H1 (cell line): ENCODE data around the gene MYO7B. TPM values are rescaled to one million over a fixed set of nuclear protein-coding genes. Genes with fewer than 3 reads are reported as not detected.

Experiments
- CTCF ChIA-PET: fragments of 300-600 bp; sonication (Branson Sonifier 250); formaldehyde crosslinking; loops from one replicate; lab custom pipeline; 2021; ENCODE audit not compliant: partially characterized antibody; lab: Charles Lee
- POLR2A ChIA-PET: fragments of 300-600 bp; sonication (Branson Sonifier 250); formaldehyde crosslinking; loops from one replicate; lab custom pipeline; 2021; ENCODE audit warnings: inconsistent platforms; ENCODE audit not compliant: partially characterized antibody; lab: Charles Lee
- DNase-seq, 2 experiments: peaks; one replicate each; pipeline versions ENCODE4 v3.0.0 to v3.0.0-alpha.2; 2010 to 2022; ENCODE audit warnings: low spot score in 2 of 2, low read depth in 1 of 2, mixed read lengths in 1 of 2
- FAIRE-seq: peaks from 2 replicates; lab custom pipeline; 2011; peaks lifted over from hg19 to GRCh38; lab: Jason Lieb, UNC
- H2AFZ ChIP-seq: 2 replicates; pipeline ENCODE4 v1.8.1; 2012; ENCODE audit warnings: low read length, inconsistent platforms
- H2AK5ac ChIP-seq: 2 replicates; pipeline ENCODE4 v1.6.1; 2013; ENCODE audit warnings: low read depth, low read length
- H2BK120ac ChIP-seq: replicated peaks from 2 replicates; pipeline ENCODE3; 2013; ENCODE audit warnings: low read depth, low read length, inconsistent platforms
- H2BK12ac ChIP-seq: 2 replicates; pipeline ENCODE4 v1.6.1; 2013; ENCODE audit warnings: low read depth, low read length
- H2BK15ac ChIP-seq: 2 replicates; pipeline ENCODE4 v1.6.1; 2013; ENCODE audit warnings: low read length
- H2BK20ac ChIP-seq: 2 replicates; pipeline ENCODE4 v1.6.1; 2013; ENCODE audit warnings: low read length
- H2BK5ac ChIP-seq: 2 replicates; pipeline ENCODE4 v1.6.1; 2013; ENCODE audit warnings: low read depth, low read length
- H3K14ac ChIP-seq: 2 replicates; pipeline ENCODE4 v1.6.1; 2013; ENCODE audit warnings: inconsistent platforms; ENCODE audit not compliant: insufficient read length
- H3K18ac ChIP-seq: 2 replicates; pipeline ENCODE4 v1.6.1; 2013; ENCODE audit warnings: low read length; ENCODE audit errors: extremely low read depth
- H3K23ac ChIP-seq: 2 replicates; pipeline ENCODE4 v1.6.1; 2013; ENCODE audit warnings: inconsistent platforms; ENCODE audit not compliant: insufficient read length
- H3K23me2 ChIP-seq: 2 replicates; pipeline ENCODE4 v1.6.1; 2013; ENCODE audit warnings: low read depth, low read length
- H3K27ac ChIP-seq: 2 replicates; pipeline ENCODE4 v1.6.1; 2011; ENCODE audit warnings: low read depth, low read length, inconsistent platforms
- H3K27me3 ChIP-seq, 4 experiments: replicated peaks in 1 of 4; 1 replicate in 1 of 4; 2 replicates in 3 of 4; pipeline versions ENCODE4 v1.6.1 to v1.8.1; 2011 to 2013; ENCODE audit warnings: low read length in 3 of 4, mild to moderate bottlenecking in 3 of 4, inconsistent platforms in 2 of 4, mixed read lengths in 2 of 4, moderate library complexity in 1 of 4; ENCODE audit not compliant: control insufficient read depth in 3 of 4, insufficient read depth in 3 of 4; ENCODE audit errors: extremely low read depth in 1 of 4
- H3K36me3 ChIP-seq, 4 experiments: 2 replicates each; pipeline versions ENCODE4 v1.6.1 to v1.8.1; 2011 to 2013; ENCODE audit warnings: mild to moderate bottlenecking in 4 of 4, low read length in 3 of 4, moderate library complexity in 2 of 4, control low read depth in 1 of 4, inconsistent platforms in 1 of 4; ENCODE audit not compliant: insufficient read depth in 4 of 4, control insufficient read depth in 2 of 4
- H3K4ac ChIP-seq: replicated peaks from 2 replicates; pipeline ENCODE3; 2013; ENCODE audit warnings: low read length, low read depth, mixed read lengths, inconsistent platforms; ENCODE audit not compliant: insufficient read length
- H3K4me1 ChIP-seq, 4 experiments: replicated peaks in 1 of 4; 1 replicate in 1 of 4; 2 replicates in 3 of 4; pipeline versions ENCODE4 v1.6.1 to v1.8.1; 2011 to 2013; ENCODE audit warnings: low read length in 3 of 4, inconsistent platforms in 2 of 4, mixed read lengths in 1 of 4; ENCODE audit not compliant: insufficient read depth in 4 of 4, control insufficient read depth in 3 of 4
- H3K4me2 ChIP-seq, 2 experiments: 2 replicates each; pipeline versions ENCODE4 v1.6.1 to v1.8.1; 2011 to 2013; ENCODE audit warnings: low read depth in 2 of 2, low read length in 2 of 2, control low read depth in 1 of 2, inconsistent platforms in 1 of 2, mild to moderate bottlenecking in 1 of 2; ENCODE audit not compliant: insufficient read depth in 1 of 2
- H3K4me3 ChIP-seq, 4 experiments: fragments of 200-600, 300-600 bp in 1 of 4; sonication (generic), shearing (Covaris generic), sonication (Bioruptor Twin) in 1 of 4; 2 replicates each; pipeline versions ENCODE4 v1.5.1 to v1.8.1; 2011 to 2016; ENCODE audit warnings: low read length in 4 of 4, low read depth in 3 of 4, control low read depth in 2 of 4, inconsistent platforms in 2 of 4, mild to moderate bottlenecking in 2 of 4, mixed read lengths in 1 of 4, moderate library complexity in 1 of 4; ENCODE audit not compliant: insufficient read depth in 2 of 4; ENCODE audit errors: extremely low read depth in 1 of 4
- H3K56ac ChIP-seq: replicated peaks from 2 replicates; pipeline ENCODE3; 2013; ENCODE audit warnings: low read depth, mild to moderate bottlenecking, mixed read lengths, low read length, inconsistent platforms; ENCODE audit not compliant: insufficient read length
- H3K79me1 ChIP-seq: 2 replicates; pipeline ENCODE4 v1.6.1; 2013; ENCODE audit warnings: low read depth, low read length, control low read depth
- H3K79me2 ChIP-seq, 2 experiments: 2 replicates each; pipeline versions ENCODE4 v1.6.1 to v1.8.1; 2012 to 2013; ENCODE audit warnings: low read length in 2 of 2, mild to moderate bottlenecking in 2 of 2, inconsistent platforms in 1 of 2; ENCODE audit not compliant: insufficient read depth in 2 of 2, control insufficient read depth in 1 of 2
- H3K9ac ChIP-seq, 4 experiments: replicated peaks in 1 of 4; 1 replicate in 1 of 4; 2 replicates in 3 of 4; pipeline versions ENCODE4 v1.6.1 to v1.8.1; 2011 to 2013; ENCODE audit warnings: low read depth in 3 of 4, low read length in 3 of 4, control low read depth in 2 of 4, mild to moderate bottlenecking in 2 of 4, moderate library complexity in 2 of 4, inconsistent platforms in 1 of 4; ENCODE audit errors: extremely low read depth in 1 of 4
- H3K9me3 ChIP-seq, 2 experiments: 2 replicates each; pipeline versions ENCODE4 v1.6.1 to v1.8.1; 2012 to 2013; ENCODE audit warnings: mild to moderate bottlenecking in 2 of 2, moderate library complexity in 2 of 2, control low read depth in 1 of 2, inconsistent platforms in 1 of 2, low read depth in 1 of 2, low read length in 1 of 2, mixed read lengths in 1 of 2; ENCODE audit not compliant: insufficient read depth in 2 of 2
- H4K20me1 ChIP-seq, 2 experiments: replicated peaks in 1 of 2; 2 replicates each; pipeline versions ENCODE3 to v1.8.1; 2011 to 2013; ENCODE audit warnings: inconsistent platforms in 2 of 2, low read length in 2 of 2, mild to moderate bottlenecking in 1 of 2; ENCODE audit not compliant: insufficient read depth in 2 of 2, control insufficient read depth in 1 of 2
- H4K5ac ChIP-seq: 2 replicates; pipeline ENCODE4 v1.6.1; 2013; ENCODE audit warnings: low read length, low read depth, mixed read lengths, inconsistent platforms; ENCODE audit not compliant: insufficient read length
- H4K8ac ChIP-seq: 2 replicates; pipeline ENCODE4 v1.8.0; 2013; ENCODE audit warnings: mild to moderate bottlenecking, moderate library complexity, low read length, inconsistent platforms; ENCODE audit not compliant: insufficient read depth; ENCODE audit errors: extremely low read depth
- H4K91ac ChIP-seq: replicated peaks from 2 replicates; pipeline ENCODE3; 2013; ENCODE audit warnings: low read length, mixed read lengths, inconsistent platforms; ENCODE audit not compliant: insufficient read length
- EGR1 ChIP-seq: IDR thresholded peaks from 2 replicates; pipeline ENCODE4 v1.6.1; 2011; ENCODE audit warnings: low read depth, low read length, borderline replicate concordance
- EZH2 ChIP-seq: fragments of 200-600 bp; sonication (generic); IDR thresholded peaks from 2 replicates; pipeline ENCODE4 v1.7.1; 2012; ENCODE audit warnings: low read depth, mild to moderate bottlenecking, moderate library complexity, low read length, inconsistent platforms; ENCODE audit not compliant: severe bottlenecking
- POLR2AphosphoS5 ChIP-seq: IDR thresholded peaks from 2 replicates; pipeline ENCODE4 v1.6.1; 2011; ENCODE audit warnings: low read depth, low read length
- TBP ChIP-seq: IDR thresholded peaks from 2 replicates; pipeline ENCODE4 v1.6.1; 2011; ENCODE audit warnings: low read depth, low read length, improper control_type of control experiment
- WGBS, 2 experiments: shearing (Covaris generic) in 1 of 2; methylation state at CpG; one replicate each; pipeline versions ENCODE4 v1.1.6 to v1.1.7; 2013 to 2015; ENCODE audit warnings: low lambda C conversion rate in 2 of 2, mixed read lengths in 2 of 2, inconsistent platforms in 1 of 2, low coverage in 1 of 2, missing lambda C conversion rate in 1 of 2; ENCODE audit not compliant: insufficient replicate concordance in 2 of 2, insufficient coverage in 1 of 2, insufficient read length in 1 of 2; ENCODE audit errors: extremely low coverage in 1 of 2, missing lambda C conversion rate in 1 of 2; 5-methylcytosine and 5-hydroxymethylcytosine counted together
- polyA plus RNA-seq, 7 experiments: library from polyadenylated mRNA; depleted of rRNA in 3 of 7; stranded (reverse) in 5 of 7; unstranded in 2 of 7; fragments of >200 nt in 5 of 7; fragments of 200-250 nt in 2 of 7; gene quantifications; 1 replicate in 5 of 7; 2 replicates in 1 of 7; 4 replicates in 1 of 7; pipeline versions ENCODE4 v1.2.1 to v1.2.3, GENCODE V29; 2011 to 2013; ENCODE audit warnings: missing spikeins in 2 of 7, mixed read lengths in 2 of 7
- total RNA-seq: library from RNA; stranded (reverse); fragmentation: NEBNext Ultra II Directional; extraction: Animal tissue kit (Norgen Biotek cat#: 25700); gene quantifications from 2 replicates; pipeline ENCODE4 v1.2.1, GENCODE V29; 2021

The MYO7B gene
- total and polyA plus RNA-seq, 2 of the 8 experiments (the other 6 are each of a cell fraction or from before 2014, with no cell fraction given) = not detected

DNA sequence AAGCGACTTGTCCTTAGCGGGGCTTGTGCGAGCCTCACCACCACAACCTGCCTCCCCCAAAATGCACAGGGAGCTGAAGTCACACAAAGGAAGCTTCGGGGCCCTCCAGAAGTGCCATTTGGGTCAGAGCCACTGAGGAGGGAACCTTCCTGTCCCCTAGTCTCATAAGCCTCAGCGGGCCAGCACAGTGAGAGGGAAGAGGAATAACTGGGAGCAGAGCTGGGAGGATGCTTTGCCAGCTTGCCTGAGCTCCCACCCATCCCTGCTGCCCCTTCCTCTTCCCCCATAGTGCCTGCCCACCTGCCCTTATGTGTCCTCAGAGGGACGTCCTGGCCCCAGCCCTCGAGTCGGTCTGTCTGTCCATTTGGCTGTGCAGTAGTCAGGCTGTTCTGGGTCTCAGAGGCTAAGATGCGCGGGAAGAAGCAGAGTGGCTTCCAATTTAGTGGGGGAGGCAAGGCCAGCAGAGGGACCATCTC is 58.7 kb downstream of the MYO7B start:
- Histone ChIP-seq H3K4me3 (no peak overlapping the region), H3K4me2 (no peak overlapping the region), H2AK5ac (no peak overlapping the region), H2BK5ac (no peak overlapping the region), H2BK20ac (no peak overlapping the region), H2BK12ac (no peak overlapping the region), H4K20me1 (no peaks in the 10 kb centered on the region), H3K9ac (no peak overlapping the region), H3K56ac (no peak overlapping the region), H4K91ac (no peak overlapping the region), H3K4me1 (no peaks in the 10 kb centered on the region), H3K18ac (no peak overlapping the region), H4K8ac (no peak overlapping the region), H3K36me3 (no peaks in the 10 kb centered on the region), H2BK15ac (no peak overlapping the region), H3K79me1 (no peaks in the 10 kb centered on the region), H3K79me2 (no peaks in the 10 kb centered on the region), H3K27ac (no peak overlapping the region), H3K27me3 (no peaks in the 10 kb centered on the region), H2BK120ac (no peak overlapping the region), H4K5ac (no peak overlapping the region), H3K14ac (no peak overlapping the region), H3K23me2 (peaks cover 3% of the 10 kb centered on the region; the same call in 1 of the 2 replicates), H3K9me3 (no peaks in the 10 kb centered on the region), H2AFZ (no peak overlapping the region), H3K4ac (no peak overlapping the region), H3K23ac (no peak overlapping the region)
- POLR2A ChIA-PET = no interaction called here
- TF ChIP-seq POLR2AphosphoS5 (no peak), EZH2 (no peak), TBP (no peak), EGR1 (no peak)
- FAIRE-seq (no peak), DNase-seq (no peak)
- CTCF ChIA-PET = interaction anchor here (0.8 to 7.0 kb wide), 11 partner anchors 9 to 102 kb away, joined by 3 to 160 read pairs (median 8); partner anchors contain the start of gene GPR17
- 84% methylated on average over 9 of the region's 10 CpGs; no CpG with 5 or more reads in 1 of the 2 experiments for WGBS, 2 experiments
